Glomerular visceral epithelial cell (primary cell): ENCODE data around the gene CALML3.
"Not testable (repeated sequence)": the region's sequence is repeated elsewhere in the genome, so short reads cannot be mapped to it uniquely, and the experiment has no call there.

ENCODE experiments used
- DNase-seq: peaks from one replicate; pipeline ENCODE4 v3.0.0-alpha.2; 2016; ENCODE audit errors: extremely low spot score

The CALML3 gene

DNA sequence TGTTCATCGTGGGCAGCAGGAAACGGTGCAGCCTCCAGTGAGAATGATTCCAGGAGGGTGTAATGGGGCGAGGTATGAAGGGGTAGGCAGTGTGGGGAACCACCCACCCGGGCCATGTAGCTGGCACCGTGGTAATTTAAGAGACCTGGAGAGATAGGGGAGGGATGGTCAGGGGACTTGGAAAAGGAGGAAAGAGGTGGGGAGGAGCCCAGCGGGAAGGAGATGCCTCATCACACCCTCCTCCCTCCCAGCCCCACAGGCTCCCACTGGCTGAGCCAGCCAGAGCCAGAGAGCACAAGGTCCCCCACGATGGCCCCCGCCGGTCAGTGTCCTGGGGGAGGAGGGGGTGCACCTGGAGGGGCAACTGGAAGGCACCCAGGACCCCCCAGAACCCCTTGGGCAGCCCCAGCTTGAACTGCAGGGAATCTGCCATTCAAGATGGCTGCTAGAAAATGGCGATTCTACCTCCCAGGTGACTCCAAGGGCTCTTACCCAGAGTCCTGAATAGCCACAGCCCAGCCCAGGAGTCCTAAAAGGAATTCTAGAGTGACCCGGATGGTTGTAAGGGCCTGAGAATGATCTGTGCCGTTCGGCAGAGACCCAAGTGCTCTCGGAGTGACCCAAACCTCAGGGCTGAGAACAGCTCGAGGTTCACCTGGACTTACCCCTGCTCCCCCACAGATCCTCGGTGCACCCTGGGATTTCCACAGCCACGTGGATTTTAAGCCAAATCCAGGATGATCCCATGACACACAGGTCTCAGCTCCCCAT is 28.8 kb downstream of the CALML3 start:
- peak; percentile 45 for DNase-seq

GRCh38 chr10:5555021-5555510 is 30.3 kb downstream of the CALML3 start:
- DNase-seq: no peak

- DNase-seq: no peak
These were observed 31.1 kb downstream of the CALML3 start for GRCh38 chr10:5555881-5556280.

- no peak for DNase-seq
These were observed 31.8 kb downstream of the CALML3 start for GRCh38 chr10:5556576-5556975.

DNA sequence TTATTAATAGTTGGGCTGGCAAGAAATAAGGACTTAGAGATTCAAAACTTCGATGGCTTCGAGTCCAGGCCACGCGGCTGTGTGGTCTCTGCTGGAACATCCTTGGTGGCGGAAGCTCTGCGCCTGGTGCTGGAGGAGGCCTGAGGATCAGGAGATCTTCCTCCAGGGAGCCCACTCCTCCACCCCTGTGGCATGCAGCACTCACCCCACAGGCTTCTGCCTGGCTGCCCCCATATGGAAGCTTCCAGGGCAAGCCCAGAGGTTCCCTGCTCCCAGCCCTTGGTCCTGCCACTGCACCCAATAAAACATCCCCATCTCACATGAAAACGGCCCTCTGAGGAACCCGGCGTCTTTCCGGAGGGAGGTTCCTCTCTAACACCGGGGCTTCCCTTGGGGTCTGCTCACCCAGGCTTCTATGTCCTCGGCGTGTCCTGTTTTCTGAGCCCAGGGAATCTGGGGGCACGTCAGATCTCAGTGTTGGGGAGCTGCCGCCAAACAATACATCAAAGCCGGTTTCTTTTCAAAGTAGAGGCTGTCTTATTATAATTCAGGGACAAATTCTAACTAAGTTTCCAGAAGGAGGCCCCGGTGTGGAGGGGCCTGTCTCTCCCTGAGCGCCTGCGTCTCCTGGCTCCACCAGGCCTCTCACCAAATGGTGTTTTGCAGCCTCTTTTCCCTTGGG is 32.4 kb downstream of the CALML3 start:
- no peak for DNase-seq

- DNase-seq: no peak
These were observed 33.3 kb downstream of the CALML3 start for GRCh38 chr10:5557799-5558771.

DNA sequence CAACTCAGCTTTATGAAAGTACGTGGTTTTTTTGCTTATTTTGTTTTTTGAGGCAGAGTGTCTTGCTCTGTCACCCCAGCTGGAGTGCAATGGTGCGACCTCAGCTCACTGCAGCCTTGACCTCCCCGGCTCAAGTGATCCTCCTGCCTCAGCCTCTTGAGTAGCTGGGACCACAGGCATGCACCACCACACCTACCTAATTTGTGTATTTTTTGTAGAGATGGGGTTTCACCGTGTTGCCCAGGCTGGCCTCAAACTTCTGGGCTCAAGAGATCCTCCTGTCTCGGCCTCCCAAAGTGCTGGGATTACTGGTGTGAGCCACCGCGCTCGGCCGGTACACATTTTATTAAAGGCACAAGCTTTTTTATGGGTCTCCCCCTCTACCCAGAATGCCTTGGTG is 34.3 kb downstream of the CALML3 start:
- not testable (repeated sequence) for DNase-seq

GRCh38 chr10:5559642-5560141 is 34.9 kb downstream of the CALML3 start:
- DNase-seq: peak; percentile 54

- no peak for DNase-seq
These were observed 35.5 kb downstream of the CALML3 start for GRCh38 chr10:5560142-5560816.

GRCh38 chr10:5560817-5561703 is 36.3 kb downstream of the CALML3 start:
- no peak for DNase-seq

GRCh38 chr10:5561704-5562645 is 37.2 kb downstream of the CALML3 start:
- DNase-seq: no peak

- no peak for DNase-seq
These were observed 38.7 kb downstream of the CALML3 start for GRCh38 chr10:5563321-5563961.

DNA sequence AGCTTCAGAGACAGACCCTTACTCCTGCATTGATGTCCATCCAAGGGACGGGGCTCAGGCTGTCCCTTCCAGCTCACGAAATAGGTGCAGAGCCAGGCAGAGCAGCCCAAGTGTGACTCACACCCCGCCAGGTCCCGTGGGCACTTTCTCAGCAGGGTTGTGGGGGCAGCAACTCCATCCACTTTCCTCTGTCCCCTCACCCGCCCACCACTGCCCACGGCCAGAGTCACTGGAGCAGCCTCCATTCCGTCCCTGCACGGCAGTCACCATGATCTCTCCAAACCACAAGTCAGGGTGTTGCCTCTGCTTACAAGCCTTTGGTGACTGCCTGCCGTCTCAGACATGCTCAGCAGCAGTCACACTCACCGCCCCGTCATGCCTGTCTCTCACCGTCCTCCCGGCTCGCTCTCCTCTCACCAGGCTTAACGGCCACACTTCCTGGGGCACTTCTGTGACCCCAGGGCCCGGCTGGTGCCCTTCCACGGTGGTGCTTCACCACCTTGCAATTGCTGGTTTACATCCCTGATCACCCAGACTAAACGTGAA is 39.3 kb downstream of the CALML3 start:
- DNase-seq: peak; percentile 70

GRCh38 chr10:5564537-5565204 is 39.9 kb downstream of the CALML3 start:
- no peak for DNase-seq

- no peak for DNase-seq
These were observed 40.4 kb downstream of the CALML3 start for GRCh38 chr10:5565205-5565545.

GRCh38 chr10:5565671-5566581 is 41.2 kb downstream of the CALML3 start:
- DNase-seq: no peak

GRCh38 chr10:5566614-5567013 is 41.9 kb downstream of the CALML3 start:
- DNase-seq: peak; percentile 78
